SK-N-DZ (cell line): ENCODE results near the gene FKBP1A.
"Not testable (repeated sequence)": the region's sequence is repeated elsewhere in the genome, so short reads cannot be mapped to it uniquely, and the experiment has no call there.

ENCODE experiments used
- DNase-seq: peaks from one replicate; pipeline ENCODE4 v3.0.0-alpha.2; 2015; ENCODE audit warnings: low spot score

FKBP1A gene

GRCh38 chr20:1364106-1364505 is 28.7 kb downstream of the FKBP1A start:
- DNase-seq: no peak

- DNase-seq: no peak
Measured at GRCh38 chr20:1363522-1363921, 29.3 kb downstream of the FKBP1A start.

- no peak for DNase-seq
Measured at GRCh38 chr20:1362484-1362883, 30.4 kb downstream of the FKBP1A start.

GRCh38 chr20:1360094-1360846 is 32.6 kb downstream of the FKBP1A start:
- no peak for DNase-seq

GRCh38 chr20:1357921-1358671 is 34.8 kb downstream of the FKBP1A start:
- no peak for DNase-seq

GRCh38 chr20:1353956-1354355 is 38.9 kb downstream of the FKBP1A start:
- DNase-seq: no peak

- no peak for DNase-seq
Measured at GRCh38 chr20:1346315-1346969, 46.4 kb downstream of the FKBP1A start.

GRCh38 chr20:1345756-1346093 is 47.1 kb downstream of the FKBP1A start:
- no peak for DNase-seq

- DNase-seq: no peak
Measured at GRCh38 chr20:1345030-1345755, 47.7 kb downstream of the FKBP1A start.

- not testable (repeated sequence) for DNase-seq
Measured at GRCh38 chr20:1343446-1344124, 49.3 kb downstream of the FKBP1A start.

- no peak for DNase-seq
Measured at GRCh38 chr20:1341561-1342265, 51.1 kb downstream of the FKBP1A start.

- DNase-seq: no peak
Measured at GRCh38 chr20:1338801-1339200, 54.1 kb downstream of the FKBP1A start.

- DNase-seq: no peak
Measured at GRCh38 chr20:1338096-1338495, 54.8 kb downstream of the FKBP1A start.

GRCh38 chr20:1337441-1337840 is 55.4 kb downstream of the FKBP1A start:
- no peak for DNase-seq

GRCh38 chr20:1336699-1337367 is 56.0 kb downstream of the FKBP1A start:
- no peak for DNase-seq

GRCh38 chr20:1335961-1336698 is 56.7 kb downstream of the FKBP1A start:
- no peak for DNase-seq

GRCh38 chr20:1334761-1335160 is 58.1 kb downstream of the FKBP1A start:
- DNase-seq: no peak

GRCh38 chr20:1334370-1334731 is 58.5 kb downstream of the FKBP1A start:
- no peak for DNase-seq
